ENCODE data around the gene DIS3L2.
"Not testable (repeated sequence)": the region's sequence is repeated elsewhere in the genome, so short reads cannot be mapped to it uniquely, and the experiment has no call there.

Gene DIS3L2

GRCh38 chr2:232350804-232351685 lies 389.5 kb downstream of the DIS3L2 start:
- no peak for DNase-seq (ENCODE audit: low spot score)

- DNase-seq (ENCODE audit: low spot score) = no peak
These were observed 390.4 kb downstream of the DIS3L2 start for GRCh38 chr2:232351686-232352510.

GRCh38 chr2:232352511-232353091 lies 391.1 kb downstream of the DIS3L2 start:
- no peak for DNase-seq (ENCODE audit: low spot score)

- DNase-seq (ENCODE audit: low spot score) = no peak
These were observed 391.6 kb downstream of the DIS3L2 start for GRCh38 chr2:232353096-232353495.

- DNase-seq (ENCODE audit: low spot score) = no peak
These were observed 392.1 kb downstream of the DIS3L2 start for GRCh38 chr2:232353660-232354059.

- DNase-seq (ENCODE audit: low spot score) = no peak
These were observed 392.6 kb downstream of the DIS3L2 start for GRCh38 chr2:232354069-232354468.

GRCh38 chr2:232361646-232362045 lies 400.1 kb downstream of the DIS3L2 start:
- DNase-seq (ENCODE audit: low spot score) = no peak

- DNase-seq (ENCODE audit: low spot score) = no peak
These were observed 400.8 kb downstream of the DIS3L2 start for GRCh38 chr2:232362174-232362900.

GRCh38 chr2:232363064-232363783 lies 401.7 kb downstream of the DIS3L2 start:
- DNase-seq (ENCODE audit: low spot score) = not testable (repeated sequence)

GRCh38 chr2:232363784-232364615 lies 402.5 kb downstream of the DIS3L2 start:
- DNase-seq (ENCODE audit: low spot score) = no peak

- not testable (repeated sequence) for DNase-seq (ENCODE audit: low spot score)
These were observed 403.5 kb downstream of the DIS3L2 start for GRCh38 chr2:232364806-232365594.

GRCh38 chr2:232365621-232366321 lies 404.3 kb downstream of the DIS3L2 start:
- no peak for DNase-seq (ENCODE audit: low spot score)

GRCh38 chr2:232366461-232366860 lies 404.9 kb downstream of the DIS3L2 start:
- DNase-seq (ENCODE audit: low spot score) = not testable (repeated sequence)

GRCh38 chr2:232367016-232367415 lies 405.5 kb downstream of the DIS3L2 start:
- DNase-seq (ENCODE audit: low spot score) = no peak

- DNase-seq (ENCODE audit: low spot score) = no peak
These were observed 406.2 kb downstream of the DIS3L2 start for GRCh38 chr2:232367591-232368233.

GRCh38 chr2:232368311-232368731 lies 406.8 kb downstream of the DIS3L2 start:
- no peak for DNase-seq (ENCODE audit: low spot score)

GRCh38 chr2:232369126-232369951 lies 407.8 kb downstream of the DIS3L2 start:
- DNase-seq (ENCODE audit: low spot score) = no peak

All from hematopoietic multipotent progenitor cell treated with erythropoietin and hydrocortisone succinate and interleukin-3 and kit ligand, for 15 days (in vitro differentiated cells).